B cell (primary cell): Measurements from ENCODE around the gene MRPL1. TPM values are rescaled to one million over a fixed set of nuclear protein-coding genes. Genes with fewer than 3 reads are reported as not detected.

Source experiments
- ATAC-seq: fragments of 200-7000 bp; cut with Tn5 transposase; one replicate; pipeline ENCODE4 v1.10.0; 2021; ENCODE audit warnings: low read depth, mild to moderate bottlenecking, moderate number of reproducible peaks, moderate library complexity
- CTCF ChIA-PET: fragments of 350-600 bp; sonication (Branson Sonifier 250); formaldehyde crosslinking; loops from one replicate; lab custom pipeline; 2021; ENCODE audit warnings: antibody characterized with exemption, inconsistent platforms; lab: Charles Lee
- POLR2A ChIA-PET: fragments of 350-600 bp; sonication (Branson Sonifier 250); formaldehyde crosslinking; loops from one replicate; lab custom pipeline; 2021; ENCODE audit warnings: antibody characterized with exemption; lab: Charles Lee
- DNase-seq: peaks from one replicate; pipeline ENCODE4 v3.0.0; 2013
- H2AFZ ChIP-seq: 2 replicates; pipeline ENCODE4 v1.6.1; 2012; ENCODE audit warnings: mild to moderate bottlenecking, low read depth, low read length; ENCODE audit not compliant: insufficient read depth, poor library complexity, severe bottlenecking
- H3K27ac ChIP-seq, 2 donors: 1 replicate in 1 of 2; 2 replicates in 1 of 2; pipeline ENCODE4 v1.5.1; 2012 to 2013; ENCODE audit warnings: low read length in 2 of 2, mild to moderate bottlenecking in 2 of 2, moderate library complexity in 1 of 2
- H3K27me3 ChIP-seq, 4 experiments: fragments of 200-600 bp in 1 of 4; sonication (generic) in 1 of 4; replicated peaks in 1 of 4; 1 replicate in 2 of 4; 2 replicates in 2 of 4; pipeline versions ENCODE4 v1.6.1 to v1.7.0; 2013 to 2016; ENCODE audit warnings: low read length in 3 of 4, mild to moderate bottlenecking in 2 of 4, mixed read lengths in 1 of 4, moderate library complexity in 1 of 4; ENCODE audit not compliant: insufficient read depth in 4 of 4, control insufficient read depth in 3 of 4; ENCODE audit errors: control extremely low read depth in 1 of 4
- H3K36me3 ChIP-seq, 2 experiments: replicated peaks in 1 of 2; 1 replicate in 1 of 2; 2 replicates in 1 of 2; pipeline versions ENCODE4 v1.6.1 to v1.7.1; 2013; ENCODE audit warnings: low read length in 1 of 2; ENCODE audit not compliant: insufficient read depth in 2 of 2, control insufficient read depth in 1 of 2; ENCODE audit errors: control extremely low read depth in 1 of 2, extremely low read depth in 1 of 2
- H3K4me1 ChIP-seq, 2 donors: fragments of 200-600 bp in 1 of 2; sonication (generic) in 1 of 2; 1 replicate in 1 of 2; 2 replicates in 1 of 2; pipeline versions ENCODE4 v1.5.1 to v1.6.1; 2013 to 2017; ENCODE audit warnings: low read length in 2 of 2; ENCODE audit not compliant: control insufficient read depth in 2 of 2, insufficient read depth in 2 of 2
- H3K4me2 ChIP-seq: replicated peaks from 2 replicates; pipeline ENCODE3; 2012; ENCODE audit warnings: mild to moderate bottlenecking, low read depth, low read length; ENCODE audit not compliant: poor library complexity, severe bottlenecking
- H3K4me3 ChIP-seq, 5 experiments: fragments of 200-600 bp in 1 of 5; sonication (generic) in 1 of 5; 1 replicate in 3 of 5; 2 replicates in 2 of 5; pipeline versions ENCODE4 v1.5.1 to v1.7.0; 2011 to 2016; ENCODE audit warnings: low read length in 4 of 5, mild to moderate bottlenecking in 4 of 5, low read depth in 2 of 5, control low read depth in 1 of 5, moderate library complexity in 1 of 5; ENCODE audit not compliant: insufficient read depth in 1 of 5; ENCODE audit errors: control extremely low read depth in 1 of 5, extremely low read depth in 1 of 5
- H3K79me2 ChIP-seq: fragments of 200-600 bp; sonication (generic); one replicate; pipeline ENCODE4 v1.6.0; 2016; ENCODE audit warnings: low read length; ENCODE audit not compliant: control insufficient read depth, insufficient read depth
- H3K9ac ChIP-seq: fragments of 200-600 bp; sonication (generic); 2 replicates; pipeline ENCODE4 v1.6.1; 2017; ENCODE audit warnings: mild to moderate bottlenecking, low read length, moderate library complexity
- H3K9me3 ChIP-seq, 3 donors: one replicate each; pipeline versions ENCODE4 v1.6.1 to v1.7.1; 2013; ENCODE audit warnings: low read length in 2 of 3; ENCODE audit not compliant: control insufficient read depth in 2 of 3, insufficient read depth in 1 of 3; ENCODE audit errors: control extremely low read depth in 1 of 3
- H4K20me1 ChIP-seq: 2 replicates; pipeline ENCODE4 v1.6.0; 2012; ENCODE audit warnings: mild to moderate bottlenecking, low read length; ENCODE audit not compliant: insufficient read depth, control insufficient read depth, poor library complexity, severe bottlenecking
- H3K27ac Mint-ChIP-seq: one replicate; pipeline ENCODE4 v1.8.0; 2021; ENCODE audit warnings: mixed read lengths
- H3K27me3 Mint-ChIP-seq: one replicate; pipeline ENCODE4 v1.8.0; 2021; ENCODE audit warnings: mixed read lengths
- H3K4me1 Mint-ChIP-seq: one replicate; pipeline ENCODE4 v1.8.0; 2021; ENCODE audit warnings: mixed read lengths
- H3K4me3 Mint-ChIP-seq: one replicate; pipeline ENCODE4 v1.8.0; 2021; ENCODE audit warnings: mixed read lengths
- H3K9me3 Mint-ChIP-seq: one replicate; pipeline ENCODE4 v1.8.0; 2022; ENCODE audit warnings: mixed read lengths; ENCODE audit not compliant: insufficient read depth
- CTCF ChIP-seq: fragments of 200-600 bp; IDR thresholded peaks from one replicate; pipeline ENCODE4 v1.8.0; 2022; ENCODE audit warnings: antibody characterized with exemption, mild to moderate bottlenecking
- EZH2 ChIP-seq: IDR thresholded peaks from 2 replicates; pipeline ENCODE4 v1.6.1; 2012; ENCODE audit warnings: borderline replicate concordance, low read depth, mild to moderate bottlenecking, moderate library complexity, low read length; ENCODE audit not compliant: insufficient read depth, poor library complexity, severe bottlenecking
- WGBS: methylation state at CpG from one replicate; pipeline ENCODE4 v1.1.5; 2013; ENCODE audit warnings: missing lambda C conversion rate; ENCODE audit not compliant: insufficient coverage; 5-methylcytosine and 5-hydroxymethylcytosine counted together
- intact Hi-C: fragments of 100-400 bp; cut with micrococcal nuclease; formaldehyde crosslinking; loops from one replicate; pipeline ENCODE4 v1.10.0; 2022
- polyA plus RNA-seq: library from polyadenylated mRNA; depleted of rRNA; stranded (reverse); fragments of >200 nt; gene quantifications from 2 replicates; pipeline ENCODE4 v1.2.3, GENCODE V29; 2012
- total RNA-seq, 2 donors: library from RNA; stranded (reverse); fragments of 120-200 nt in 1 of 2; gene quantifications; 1 replicate in 1 of 2; 2 replicates in 1 of 2; pipeline versions ENCODE4 v1.2.3 to v1.2.4, GENCODE V29; 2013 to 2022

Gene MRPL1
- total and polyA plus RNA-seq, 2 donors (not counting 1 experiment from before 2014, with no cell fraction given): 22.3 to 23.3 TPM

DNA sequence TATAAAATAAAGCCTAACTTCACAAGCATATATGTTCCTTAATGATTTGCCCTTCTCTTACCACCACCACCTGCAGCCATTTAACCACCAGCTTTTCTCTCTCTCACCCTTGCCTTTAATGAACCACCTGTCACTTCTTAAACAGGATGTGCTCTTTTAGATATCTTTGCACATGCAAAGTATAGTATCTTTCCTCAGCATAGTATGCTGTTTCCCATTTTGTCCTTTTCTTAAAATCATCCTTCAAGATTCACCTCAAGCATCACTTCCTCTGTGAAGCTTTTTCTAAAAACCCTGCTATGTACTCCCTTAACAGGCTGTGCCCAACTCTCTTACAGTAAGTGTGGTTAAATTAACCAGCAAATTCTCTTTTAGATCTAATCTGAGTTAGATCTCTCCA, 35.3 kb upstream of the MRPL1 start:
- Histone ChIP-seq H2AFZ (peak overlapping the region; percentile 29), H3K27ac (peak overlapping the region; percentile 13 to 63), H3K36me3 (no peaks in the 10 kb centered on the region), H3K79me2 (peaks cover 14% of the 10 kb centered on the region), H4K20me1 (no peaks in the 10 kb centered on the region), H3K9me3 (no peaks in the 10 kb centered on the region), H3K4me3 (peak overlapping the region in 1 of 5 experiments; percentile 6), H3K27me3 (no peaks in the 10 kb centered on the region), H3K9ac (no peak overlapping the region), H3K4me1 (peaks cover 32 to 33% of the 10 kb centered on the region in 2 donors), H3K4me2 (peak overlapping the region; percentile 53)
- TF ChIP-seq CTCF (no peak), EZH2 (no peak)
- Mint-ChIP-seq H3K27me3 (no peaks in the 10 kb centered on the region), H3K27ac (peak overlapping the region; percentile 53), H3K4me3 (peak overlapping the region; percentile 38), H3K9me3 (no peaks in the 10 kb centered on the region), H3K4me1 (peaks cover 32% of the 10 kb centered on the region)
- ATAC-seq (peak; percentile 39), DNase-seq (peak; percentile 33)
- ChIA-PET POLR2A (no interaction called here), CTCF (interaction anchor here (1.1 to 1.6 kb wide), 2 partner anchors 35 to 1601 kb away, joined by 3 to 5 read pairs; partner anchors contain the start of gene MRPL1)
- intact Hi-C loops: no loop called here

- TF ChIP-seq CTCF (no peak), EZH2 (no peak)
- Mint-ChIP-seq H3K27ac (no peak overlapping the region), H3K9me3 (no peaks in the 10 kb centered on the region), H3K4me3 (no peak overlapping the region), H3K4me1 (peaks cover 2% of the 10 kb centered on the region), H3K27me3 (peaks cover 2% of the 10 kb centered on the region)
- H3K27me3 ChIP-seq: no peaks in the 10 kb centered on the region
- H3K4me2 ChIP-seq: no peak overlapping the region
- H3K79me2 ChIP-seq: no peaks in the 10 kb centered on the region
- H3K36me3 ChIP-seq: no peaks in the 10 kb centered on the region
- no peak overlapping the region for H2AFZ ChIP-seq
- no peaks in the 10 kb centered on the region for H4K20me1 ChIP-seq
- ChIA-PET CTCF (no interaction called here), POLR2A (no interaction called here)
- ATAC-seq (no peak), DNase-seq (no peak)
- intact Hi-C loops: no loop called here
- no peak overlapping the region for H3K4me3 ChIP-seq
- no peaks in the 10 kb centered on the region for H3K9me3 ChIP-seq
- no peaks in the 10 kb centered on the region for H3K4me1 ChIP-seq
- H3K27ac ChIP-seq: no peak overlapping the region
- H3K9ac ChIP-seq: no peak overlapping the region
- no CpG with 5 or more reads among the region's 2 CpGs for WGBS
These were observed 29.4 kb upstream of the MRPL1 start for GRCh38 chr4:77833126-77833724.
